GM12801 (cell line): ENCODE measurements around the gene BET1L.

ENCODE experiments used
- TF ChIP-seq, protein P1 (sequence below): IDR thresholded peaks from one replicate; pipeline ENCODE4 v1.5.1; 2011; ENCODE audit warnings: control low read depth; ENCODE audit not compliant: insufficient read length; ENCODE audit errors: extremely low read depth

Gene BET1L, protein sequence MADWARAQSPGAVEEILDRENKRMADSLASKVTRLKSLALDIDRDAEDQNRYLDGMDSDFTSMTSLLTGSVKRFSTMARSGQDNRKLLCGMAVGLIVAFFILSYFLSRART

DNA sequence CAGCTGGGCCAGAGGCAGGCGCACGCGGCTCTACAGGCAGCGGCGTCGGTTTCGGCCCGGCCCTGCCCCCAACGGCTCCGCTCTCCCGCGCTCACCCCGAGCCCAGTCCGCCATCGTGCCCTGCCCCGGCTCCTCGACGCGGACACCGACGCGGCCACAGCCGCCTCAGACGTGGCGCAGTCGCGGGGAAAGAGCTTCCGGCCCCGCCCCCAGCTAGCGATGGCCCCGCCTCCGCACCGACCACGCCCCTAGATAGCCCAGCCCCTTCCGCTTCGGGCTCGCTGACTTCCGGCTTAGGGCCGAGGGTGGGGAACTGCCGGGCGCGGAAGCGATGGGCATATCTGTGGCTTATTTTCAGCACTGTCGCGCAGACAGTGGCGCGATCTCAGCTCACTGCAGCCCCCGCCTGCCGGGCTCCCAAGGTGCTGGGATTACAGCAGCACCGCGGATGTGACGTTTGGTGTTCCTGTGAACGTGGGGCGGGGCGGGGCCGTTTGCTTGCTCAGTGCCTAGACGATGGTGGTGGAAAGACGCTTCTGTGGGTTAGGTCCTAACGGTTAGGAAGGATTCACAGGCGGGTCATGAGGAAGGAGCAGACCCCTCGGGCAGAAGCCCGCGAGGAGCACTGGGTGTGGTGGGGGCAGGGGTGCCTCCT lies at the start of gene BET1L, which contains the start of gene RIC8A:
TSS of gene BET1L (minus strand) at position 192 of the 655 bp plus-strand sequence. CDS start at position 114, 78 bp downstream.
TSS of gene RIC8A (plus strand) at position 501 of the 655 bp plus-strand sequence. CDS start 1,147 bp downstream, outside the sequence.
- TF ChIP-seq, protein P1, sequence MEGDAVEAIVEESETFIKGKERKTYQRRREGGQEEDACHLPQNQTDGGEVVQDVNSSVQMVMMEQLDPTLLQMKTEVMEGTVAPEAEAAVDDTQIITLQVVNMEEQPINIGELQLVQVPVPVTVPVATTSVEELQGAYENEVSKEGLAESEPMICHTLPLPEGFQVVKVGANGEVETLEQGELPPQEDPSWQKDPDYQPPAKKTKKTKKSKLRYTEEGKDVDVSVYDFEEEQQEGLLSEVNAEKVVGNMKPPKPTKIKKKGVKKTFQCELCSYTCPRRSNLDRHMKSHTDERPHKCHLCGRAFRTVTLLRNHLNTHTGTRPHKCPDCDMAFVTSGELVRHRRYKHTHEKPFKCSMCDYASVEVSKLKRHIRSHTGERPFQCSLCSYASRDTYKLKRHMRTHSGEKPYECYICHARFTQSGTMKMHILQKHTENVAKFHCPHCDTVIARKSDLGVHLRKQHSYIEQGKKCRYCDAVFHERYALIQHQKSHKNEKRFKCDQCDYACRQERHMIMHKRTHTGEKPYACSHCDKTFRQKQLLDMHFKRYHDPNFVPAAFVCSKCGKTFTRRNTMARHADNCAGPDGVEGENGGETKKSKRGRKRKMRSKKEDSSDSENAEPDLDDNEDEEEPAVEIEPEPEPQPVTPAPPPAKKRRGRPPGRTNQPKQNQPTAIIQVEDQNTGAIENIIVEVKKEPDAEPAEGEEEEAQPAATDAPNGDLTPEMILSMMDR = no peak

DNA sequence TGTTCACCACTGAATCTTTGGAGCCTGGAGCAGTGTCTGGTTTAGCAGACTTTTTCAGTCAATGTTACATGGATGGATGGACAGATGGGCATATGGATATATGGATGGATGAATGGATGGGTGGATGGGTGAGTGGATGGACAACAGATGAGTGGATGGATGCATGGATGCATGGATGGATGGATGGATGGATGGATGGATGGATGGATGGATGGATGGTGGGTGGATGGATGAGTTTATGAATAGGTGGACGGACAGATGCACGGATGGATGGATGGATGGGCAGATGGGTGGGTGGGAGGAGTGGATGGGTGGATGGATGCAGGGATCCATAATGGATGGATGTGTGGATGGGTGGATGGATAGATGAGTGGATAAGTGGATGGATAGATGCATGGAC lies 48.6 kb upstream of the BET1L start:
- TF ChIP-seq, protein P1 = no peak

DNA sequence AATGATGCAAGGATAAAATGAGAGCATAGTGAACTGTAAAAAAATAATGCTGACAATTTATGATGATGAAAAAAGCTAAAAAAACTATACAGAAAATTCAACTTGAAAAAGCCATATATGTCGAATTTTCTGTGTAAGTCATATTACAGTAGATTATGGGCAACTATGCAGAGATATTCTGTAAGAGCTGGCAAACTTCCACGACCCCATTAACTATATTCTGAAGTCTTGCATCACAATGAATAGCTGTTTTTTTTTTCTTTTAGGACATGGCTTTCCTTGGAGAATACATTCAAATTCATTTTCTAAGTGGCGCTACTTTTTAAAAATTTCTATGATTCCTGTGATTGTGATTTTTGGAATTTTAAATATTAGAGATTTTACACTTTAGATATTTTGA lies 48.0 kb upstream of the BET1L start:
- TF ChIP-seq, protein P1 = no peak

GRCh38 chr11:253886-254270 lies 46.7 kb upstream of the BET1L start:
- TF ChIP-seq, protein P1 = no peak

DNA sequence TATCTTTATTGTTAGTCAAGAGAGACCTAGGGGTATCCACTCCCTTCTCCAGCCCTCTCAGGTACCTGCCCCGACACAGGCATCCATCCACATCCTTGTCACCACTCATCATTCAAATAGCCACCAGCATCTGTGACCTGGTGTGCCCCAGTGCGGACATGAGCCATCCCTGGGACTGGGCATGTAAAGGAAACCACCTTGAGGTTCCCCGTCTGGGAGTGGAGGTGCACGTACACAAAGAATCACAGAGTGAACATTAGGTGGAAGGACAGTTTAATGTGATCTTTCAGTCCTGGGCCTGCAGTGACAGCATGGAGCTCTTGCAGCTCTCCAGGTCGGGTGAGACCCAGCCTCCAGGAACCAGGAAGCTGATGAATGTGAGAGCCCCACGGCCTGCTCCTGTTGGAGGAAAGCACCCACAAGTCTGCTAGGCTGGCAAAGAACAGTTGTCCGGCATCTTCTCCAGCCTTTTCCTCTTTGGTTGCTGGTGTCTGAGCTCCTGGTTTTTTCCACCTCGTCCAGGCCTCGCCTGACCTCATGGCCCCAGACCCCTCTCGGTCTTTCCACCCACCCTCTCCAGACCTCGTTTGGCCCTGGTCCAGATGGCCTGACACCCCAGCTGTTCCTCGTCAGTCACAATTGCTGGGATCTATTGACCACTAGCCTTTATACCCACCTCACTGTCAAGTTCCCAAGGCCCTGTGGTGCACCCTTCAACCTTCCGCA lies 46.1 kb upstream of the BET1L start:
- TF ChIP-seq, protein P1 = no peak

- TF ChIP-seq, protein P1 = no peak
Observed at GRCh38 chr11:252666-253065, 45.5 kb upstream of the BET1L start.

DNA sequence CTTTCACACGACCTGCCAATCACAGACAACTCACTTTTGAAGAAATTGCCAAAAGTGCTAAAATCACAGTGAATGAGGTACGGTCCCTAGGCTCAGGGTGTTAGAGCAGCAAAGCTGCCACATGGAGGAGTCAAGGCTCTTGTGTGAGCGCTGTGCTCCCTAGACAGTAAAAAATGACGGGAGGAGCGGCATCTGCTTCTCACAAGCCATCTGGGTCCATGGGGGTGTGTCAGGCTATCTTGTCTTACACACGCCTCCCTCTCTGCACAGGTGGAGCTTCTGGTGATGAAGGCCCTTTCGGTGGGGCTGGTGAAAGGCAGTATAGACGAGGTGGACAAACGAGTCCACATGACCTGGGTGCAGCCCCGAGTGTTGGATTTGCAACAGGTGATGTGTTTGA lies 44.4 kb upstream of the BET1L start:
- TF ChIP-seq, protein P1 = no peak
